Fibroblast of lung (primary cell): Measurements from ENCODE around the gene SIPA1L3. TPM values are rescaled to one million over a fixed set of nuclear protein-coding genes. Genes with fewer than 3 reads are reported as not detected.

ENCODE experiments used
- DNase-seq, 2 donors: peaks; one replicate each; pipeline versions ENCODE4 v3.0.0 to v3.0.0-alpha.2; 2010; ENCODE audit warnings: low read depth in 2 of 2
- H2AFZ ChIP-seq: 2 replicates; pipeline ENCODE4 v1.5.1; 2012; ENCODE audit warnings: low read length, control low read depth, inconsistent platforms
- H3K27ac ChIP-seq: 2 replicates; pipeline ENCODE4 v1.5.1; 2011; ENCODE audit warnings: low read length, control low read depth; ENCODE audit not compliant: insufficient read depth
- H3K27me3 ChIP-seq: 2 replicates; pipeline ENCODE4 v1.5.1; 2011; ENCODE audit warnings: mild to moderate bottlenecking, low read length; ENCODE audit not compliant: control insufficient read depth, insufficient read depth
- H3K36me3 ChIP-seq: 2 replicates; pipeline ENCODE4 v1.5.1; 2011; ENCODE audit warnings: low read length; ENCODE audit not compliant: control insufficient read depth, insufficient read depth
- H3K4me1 ChIP-seq: 2 replicates; pipeline ENCODE4 v1.5.1; 2011; ENCODE audit warnings: low read length; ENCODE audit not compliant: control insufficient read depth, insufficient read depth; ENCODE audit errors: extremely low read depth
- H3K4me2 ChIP-seq: 2 replicates; pipeline ENCODE4 v1.5.1; 2011; ENCODE audit warnings: low read length, control low read depth; ENCODE audit not compliant: insufficient read depth; ENCODE audit errors: extremely low read depth
- H3K4me3 ChIP-seq, 4 experiments: fragments of 200-600 bp in 1 of 4; sonication (generic) in 1 of 4; replicated peaks in 1 of 4; 2 replicates each; pipeline ENCODE4 v1.5.1; 2011 to 2016; ENCODE audit warnings: low read length in 4 of 4, low read depth in 3 of 4, mild to moderate bottlenecking in 3 of 4, control low read depth in 2 of 4, inconsistent platforms in 1 of 4, mixed read lengths in 1 of 4; ENCODE audit not compliant: insufficient read depth in 1 of 4; ENCODE audit errors: control extremely low read depth in 1 of 4
- H3K79me2 ChIP-seq: 2 replicates; pipeline ENCODE4 v1.5.1; 2012; ENCODE audit warnings: mild to moderate bottlenecking, low read length, inconsistent platforms; ENCODE audit not compliant: control insufficient read depth, insufficient read depth
- H3K9ac ChIP-seq: 2 replicates; pipeline ENCODE4 v1.5.1; 2011; ENCODE audit warnings: mild to moderate bottlenecking, low read length, control low read depth; ENCODE audit not compliant: insufficient read depth
- H3K9me3 ChIP-seq: 2 replicates; pipeline ENCODE4 v1.5.1; 2012; ENCODE audit warnings: low read depth, low read length; ENCODE audit not compliant: control insufficient read depth, insufficient read depth
- H4K20me1 ChIP-seq: 2 replicates; pipeline ENCODE4 v1.5.1; 2011; ENCODE audit warnings: low read length; ENCODE audit not compliant: control insufficient read depth, insufficient read depth; ENCODE audit errors: extremely low read depth
- CTCF ChIP-seq, 2 donors: IDR thresholded peaks in 1 of 2; conservative IDR thresholded peaks in 1 of 2; 1 replicate in 1 of 2; 2 replicates in 1 of 2; pipeline ENCODE4 v1.5.1; 2011 to 2012; ENCODE audit warnings: low read length in 2 of 2, control low read depth in 1 of 2, inconsistent platforms in 1 of 2, low read depth in 1 of 2, mild to moderate bottlenecking in 1 of 2
- EZH2 ChIP-seq: IDR thresholded peaks from 2 replicates; pipeline ENCODE4 v1.5.1; 2012; ENCODE audit warnings: low read length, control low read depth, mild to moderate bottlenecking; ENCODE audit errors: missing control alignments
- polyA plus RNA-seq, 2 donors: library from polyadenylated mRNA; depleted of rRNA in 1 of 2; stranded (reverse) in 1 of 2; unstranded in 1 of 2; fragments of >200 nt; gene quantifications; 2 replicates each; pipeline ENCODE4 v1.2.1, GENCODE V29; 2011 to 2012; ENCODE audit warnings: missing spikeins in 1 of 2
- total RNA-seq: library from RNA; depleted of rRNA; stranded (reverse); fragments of >200 nt; gene quantifications from 2 replicates; pipeline ENCODE4 v1.2.1, GENCODE V29; 2014

SIPA1L3 gene
- total and polyA plus RNA-seq, 2 donors (not counting 1 experiment from before 2014, with no cell fraction given), result 3.7 to 10.1 TPM

GRCh38 chr19:38059897-38060296, 152.9 kb downstream of the SIPA1L3 start:
- H2AFZ ChIP-seq, result no peak overlapping the region
- no peaks in the 10 kb centered on the region for H3K27me3 ChIP-seq
- H3K4me3 ChIP-seq, result no peak overlapping the region
- no peaks in the 10 kb centered on the region for H4K20me1 ChIP-seq
- peaks cover 2% of the 10 kb centered on the region for H3K79me2 ChIP-seq
- no peak for DNase-seq
- H3K27ac ChIP-seq, result no peak overlapping the region
- no peaks in the 10 kb centered on the region for H3K36me3 ChIP-seq
- no peaks in the 10 kb centered on the region for H3K9me3 ChIP-seq
- no peak overlapping the region for H3K9ac ChIP-seq
- no peak overlapping the region for H3K4me2 ChIP-seq
- TF ChIP-seq CTCF (conservative IDR thresholded peaks at IDR 0.05 in 1 of 2, IDR thresholded peaks at IDR 0.05 in 1 of 2; ENCODE audit: low read depth in 1 of 2, low read length in 2 of 2), result no peak
- TF ChIP-seq EZH2, result no peak
- H3K4me1 ChIP-seq, result peaks cover 4% of the 10 kb centered on the region

GRCh38 chr19:38060331-38060730, 153.3 kb downstream of the SIPA1L3 start:
- H4K20me1 ChIP-seq, result no peaks in the 10 kb centered on the region
- no peak for DNase-seq

DNA sequence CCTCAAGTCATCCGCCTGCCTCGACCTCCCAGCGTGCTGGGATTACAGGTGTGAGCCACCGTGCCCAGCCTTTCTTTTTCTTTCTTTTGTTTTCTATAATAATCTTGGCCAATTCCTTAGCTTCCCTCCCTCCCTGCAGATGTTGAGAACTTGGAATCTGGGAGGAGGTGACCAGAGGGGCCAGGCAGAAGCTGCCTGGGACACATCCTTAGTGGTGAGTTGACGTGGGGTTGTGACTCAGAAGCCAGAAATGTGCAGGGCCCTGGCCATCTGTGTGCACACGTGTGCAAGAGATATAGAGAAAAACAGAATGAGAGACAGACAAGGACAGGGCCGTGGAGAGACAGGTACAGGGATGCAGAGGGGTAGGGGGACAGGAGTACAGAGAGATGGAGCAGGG, 154.3 kb downstream of the SIPA1L3 start:
- H3K4me3 ChIP-seq, result no peak overlapping the region
- no peak overlapping the region for H3K4me2 ChIP-seq
- peak; percentile 71 to 85 for DNase-seq
- no peaks in the 10 kb centered on the region for H3K27me3 ChIP-seq
- no peak overlapping the region for H3K27ac ChIP-seq
- no peak overlapping the region for H3K9ac ChIP-seq
- no peak for TF ChIP-seq EZH2
- no peak for TF ChIP-seq CTCF (conservative IDR thresholded peaks at IDR 0.05 in 1 of 2, IDR thresholded peaks at IDR 0.05 in 1 of 2; ENCODE audit: low read depth in 1 of 2, low read length in 2 of 2)
- no peaks in the 10 kb centered on the region for H3K9me3 ChIP-seq
- no peaks in the 10 kb centered on the region for H3K36me3 ChIP-seq
- no peak overlapping the region for H2AFZ ChIP-seq
- no peaks in the 10 kb centered on the region for H4K20me1 ChIP-seq
- peaks cover 4% of the 10 kb centered on the region for H3K4me1 ChIP-seq
- peaks cover 2% of the 10 kb centered on the region for H3K79me2 ChIP-seq

More at GRCh38 chr19:38060331-38060730, 153.3 kb downstream of the SIPA1L3 start:
- Histone ChIP-seq H3K4me1 (peaks cover 4% of the 10 kb centered on the region), H3K4me3 (no peak overlapping the region), H2AFZ (no peak overlapping the region), H3K4me2 (no peak overlapping the region), H3K9me3 (no peaks in the 10 kb centered on the region), H3K27ac (no peak overlapping the region), H3K27me3 (no peaks in the 10 kb centered on the region), H3K9ac (no peak overlapping the region), H3K79me2 (peaks cover 2% of the 10 kb centered on the region), H3K36me3 (no peaks in the 10 kb centered on the region)
- no peak for TF ChIP-seq CTCF (conservative IDR thresholded peaks at IDR 0.05 in 1 of 2, IDR thresholded peaks at IDR 0.05 in 1 of 2; ENCODE audit: low read depth in 1 of 2, low read length in 2 of 2)
- TF ChIP-seq EZH2, result no peak
